OCI-LY1 (cell line): ENCODE results near the gene SP7.

Source experiments
- CTCF ChIP-seq: fragments of 200-600 bp; sonication (generic), shearing (Covaris generic); IDR thresholded peaks from 2 replicates; pipeline ENCODE4 v1.5.1; 2017; ENCODE audit warnings: mild to moderate bottlenecking, antibody characterized with exemption, low read length, moderate library complexity, mixed read lengths
- EZH2 ChIP-seq: fragments of 200-600 bp; sonication (generic), shearing (Covaris generic); IDR thresholded peaks from 2 replicates; pipeline ENCODE4 v1.8.0; 2017; ENCODE audit warnings: borderline replicate concordance, mixed run types, mild to moderate bottlenecking, antibody characterized with exemption, low read length, moderate library complexity, mixed read lengths

- TF ChIP-seq CTCF (no peak), EZH2 (no peak)
Measured at GRCh38 chr12:53279283-53279869, 56.8 kb downstream of the SP7 start.
